SU-DHL-6 (cell line): ENCODE results near the gene OXA1L.

Experiments used
- CTCF ChIP-seq: fragments of 200-600 bp; sonication (generic); IDR thresholded peaks from one replicate; pipeline ENCODE4 v1.5.1; 2017; ENCODE audit warnings: antibody characterized with exemption, mild to moderate bottlenecking, low read length, moderate library complexity; ENCODE audit not compliant: insufficient read depth, poor library complexity, severe bottlenecking
- EZH2phosphoT487 ChIP-seq: fragments of 200-600 bp; sonication (generic), shearing (Covaris generic); conservative IDR thresholded peaks from 2 replicates; pipeline ENCODE4 v1.6.1; 2018; ENCODE audit warnings: mild to moderate bottlenecking, antibody characterized with exemption, low read length, moderate library complexity, mixed read lengths

- TF ChIP-seq CTCF (no peak), EZH2phosphoT487 (no peak)
Observed at GRCh38 chr14:22797017-22797917, 30.8 kb downstream of the OXA1L start.
